ENCODE data around the gene SLC25A30.
"Not testable (repeated sequence)": the region's sequence is repeated elsewhere in the genome, so short reads cannot be mapped to it uniquely, and the experiment has no call there.

SLC25A30 gene

GRCh38 chr13:45367358-45367757 is 50.8 kb downstream of the SLC25A30 start:
- peak; percentile 86 for DNase-seq (ENCODE audit: low read depth)

GRCh38 chr13:45365558-45365885 is 52.7 kb downstream of the SLC25A30 start:
- DNase-seq (ENCODE audit: low read depth): no peak

- no peak for DNase-seq (ENCODE audit: low read depth)
Observed at GRCh38 chr13:45364876-45365557, 53.2 kb downstream of the SLC25A30 start.

GRCh38 chr13:45362939-45363338 is 55.2 kb downstream of the SLC25A30 start:
- DNase-seq (ENCODE audit: low read depth): no peak

GRCh38 chr13:45361596-45362206 is 56.5 kb downstream of the SLC25A30 start:
- DNase-seq (ENCODE audit: low read depth): no peak

- DNase-seq (ENCODE audit: low read depth): no peak
Observed at GRCh38 chr13:45356966-45357672, 61.1 kb downstream of the SLC25A30 start.

- DNase-seq (ENCODE audit: low read depth): no peak
Observed at GRCh38 chr13:45353895-45354294, 64.3 kb downstream of the SLC25A30 start.

- DNase-seq (ENCODE audit: low read depth): no peak
Observed at GRCh38 chr13:45352031-45352430, 66.1 kb downstream of the SLC25A30 start.

GRCh38 chr13:45350152-45350551 is 68.0 kb downstream of the SLC25A30 start:
- DNase-seq (ENCODE audit: low read depth): no peak

- no peak for DNase-seq (ENCODE audit: low read depth)
Observed at GRCh38 chr13:45349438-45349837, 68.7 kb downstream of the SLC25A30 start.

GRCh38 chr13:45344064-45344463 is 74.1 kb downstream of the SLC25A30 start:
- not testable (repeated sequence) for DNase-seq (ENCODE audit: low read depth)
